IPS-20b (cell line): ENCODE data around the gene KCNK17.

Source experiments
- H3K27ac ChIP-seq: one replicate; pipeline ENCODE4 v1.5.1; 2013; ENCODE audit warnings: low read length
- H3K27me3 ChIP-seq: 2 replicates; pipeline ENCODE4 v1.6.1; 2013; ENCODE audit warnings: mild to moderate bottlenecking, low read length, inconsistent platforms; ENCODE audit not compliant: insufficient read depth
- H3K36me3 ChIP-seq: 2 replicates; pipeline ENCODE4 v1.6.1; 2013; ENCODE audit warnings: low read depth, mild to moderate bottlenecking, inconsistent platforms, low read length, moderate library complexity; ENCODE audit not compliant: insufficient read depth
- H3K4me1 ChIP-seq: 2 replicates; pipeline ENCODE4 v1.6.1; 2013; ENCODE audit warnings: mild to moderate bottlenecking, control low read depth, inconsistent platforms, low read length, moderate library complexity; ENCODE audit not compliant: insufficient read depth
- H3K4me3 ChIP-seq: 2 replicates; pipeline ENCODE4 v1.5.1; 2013; ENCODE audit warnings: mild to moderate bottlenecking, low read length, inconsistent platforms
- H3K9ac ChIP-seq: 2 replicates; pipeline ENCODE4 v1.6.1; 2013; ENCODE audit warnings: low read depth, mild to moderate bottlenecking, inconsistent platforms, low read length, moderate library complexity
- H3K9me3 ChIP-seq: 2 replicates; pipeline ENCODE4 v1.6.1; 2013; ENCODE audit warnings: mild to moderate bottlenecking, low read depth, low read length, inconsistent platforms; ENCODE audit not compliant: insufficient read depth

KCNK17 gene

DNA sequence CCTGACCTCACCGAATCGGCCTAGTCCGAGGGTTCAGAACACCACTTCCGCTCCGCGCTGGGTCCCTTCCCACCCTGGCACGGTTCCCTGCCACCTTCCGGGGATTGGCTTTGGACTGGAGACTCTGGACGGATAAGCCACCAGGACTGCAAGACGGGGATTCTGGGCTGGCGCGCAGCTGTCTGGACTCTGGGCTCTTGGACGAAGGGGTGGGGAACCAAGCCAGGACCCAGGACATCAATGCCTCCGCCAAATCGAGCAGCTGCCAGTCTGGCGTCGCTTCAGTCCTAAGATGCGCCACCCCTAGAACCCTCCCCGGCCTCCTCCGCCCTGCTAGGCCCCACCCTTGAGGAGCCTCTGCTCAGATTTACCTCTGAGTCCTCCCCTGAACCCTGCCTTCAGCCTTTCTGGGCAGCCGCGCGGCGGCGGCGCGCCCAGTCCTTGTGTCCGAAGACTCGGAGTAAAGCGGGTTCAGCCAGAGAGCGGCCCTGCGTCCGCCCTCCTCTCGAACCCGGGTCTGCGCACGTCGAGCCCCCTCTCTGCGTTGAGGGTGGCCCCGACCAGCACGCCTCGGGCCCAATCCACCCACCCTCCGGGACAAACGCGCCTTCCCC lies 1.2 kb downstream of the KCNK17 start:
- Histone ChIP-seq H3K27me3 (peaks cover 74% of the 10 kb centered on the region), H3K4me1 (no peaks in the 10 kb centered on the region), H3K27ac (no peak overlapping the region), H3K4me3 (peak overlapping the region; percentile 68; the same call in 1 of the 2 replicates), H3K9ac (peak overlapping the region; percentile 13; the same call in 1 of the 2 replicates), H3K36me3 (no peaks in the 10 kb centered on the region), H3K9me3 (no peaks in the 10 kb centered on the region)

DNA sequence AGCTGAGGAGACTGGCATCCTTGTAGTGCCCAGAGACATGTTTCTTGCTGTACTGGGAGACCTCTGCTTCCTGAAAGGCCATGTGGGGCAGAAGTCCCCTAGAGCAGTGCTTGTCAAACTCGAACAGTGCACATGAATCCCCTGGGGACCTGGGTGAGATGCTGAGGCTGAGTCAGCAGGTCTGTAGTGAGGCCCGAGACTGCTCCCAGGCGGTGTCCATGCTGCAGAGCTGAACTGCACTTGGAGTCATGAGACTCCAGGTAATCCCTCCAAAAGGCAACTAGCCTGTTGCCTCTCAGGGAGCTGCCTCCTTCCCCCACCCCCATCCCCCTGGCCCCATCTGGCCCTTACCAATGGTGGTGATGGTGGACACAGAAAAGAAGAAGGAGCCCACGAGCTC lies 3.7 kb downstream of the KCNK17 start:
- peaks cover 53% of the 10 kb centered on the region for H3K27me3 ChIP-seq
- H3K27ac ChIP-seq: no peak overlapping the region
- no peak overlapping the region for H3K4me3 ChIP-seq
- H3K9me3 ChIP-seq: no peaks in the 10 kb centered on the region
- no peak overlapping the region for H3K9ac ChIP-seq
- H3K36me3 ChIP-seq: no peaks in the 10 kb centered on the region
- no peaks in the 10 kb centered on the region for H3K4me1 ChIP-seq

DNA sequence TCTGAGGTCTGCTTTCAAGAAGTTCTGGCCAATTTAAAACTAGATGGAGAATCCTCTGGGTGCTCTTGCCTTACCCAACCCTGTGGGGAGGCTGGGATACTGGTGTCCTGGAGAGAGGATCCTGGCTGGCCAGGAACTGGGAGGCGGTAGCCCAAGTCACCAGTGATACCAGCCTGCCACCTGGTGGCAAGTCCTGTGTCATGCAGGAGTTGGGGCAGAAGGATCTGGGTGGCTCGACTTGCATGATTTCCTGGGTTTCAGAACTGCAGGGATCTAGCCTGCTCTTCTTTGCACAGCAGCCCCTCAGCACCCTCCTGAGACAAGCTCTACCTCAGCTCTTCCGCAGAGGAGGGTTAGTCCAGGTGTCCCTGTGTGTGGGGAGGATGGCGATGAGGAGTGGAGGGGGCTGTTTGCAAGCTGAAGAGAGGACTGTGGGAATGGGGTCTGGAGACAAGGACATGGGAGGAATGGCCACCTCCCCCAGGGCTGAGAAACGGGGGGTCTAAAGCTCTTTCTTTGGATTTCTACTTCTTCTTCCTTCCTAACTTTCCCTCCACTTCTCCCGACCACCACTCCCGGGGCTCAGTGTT lies 4.2 kb downstream of the KCNK17 start:
- Histone ChIP-seq H3K36me3 (no peaks in the 10 kb centered on the region), H3K9me3 (no peaks in the 10 kb centered on the region), H3K27ac (no peak overlapping the region), H3K9ac (no peak overlapping the region), H3K4me1 (no peaks in the 10 kb centered on the region), H3K4me3 (no peak overlapping the region), H3K27me3 (peaks cover 48% of the 10 kb centered on the region)

DNA sequence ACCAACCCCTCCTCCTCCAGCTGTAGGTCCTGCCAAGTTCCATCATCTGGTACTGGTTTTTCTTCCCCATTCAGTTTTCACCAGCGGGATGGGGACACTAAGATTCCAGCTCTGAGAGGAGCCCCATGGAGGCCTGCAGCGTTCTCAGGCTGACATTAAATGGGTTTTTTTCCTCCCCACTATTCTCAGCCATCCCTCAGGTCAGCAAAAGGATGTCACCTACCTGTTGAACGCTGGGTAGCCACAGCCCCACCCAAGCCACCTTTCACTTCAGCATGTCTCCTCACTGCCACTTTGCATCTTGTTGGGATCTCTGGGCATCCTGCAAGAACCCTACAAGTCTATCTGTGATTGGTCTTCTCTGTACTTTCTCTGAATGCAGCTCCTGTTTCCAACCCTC lies 6.8 kb downstream of the KCNK17 start:
- no peaks in the 10 kb centered on the region for H3K9me3 ChIP-seq
- H3K36me3 ChIP-seq: no peaks in the 10 kb centered on the region
- H3K4me3 ChIP-seq: no peak overlapping the region
- H3K9ac ChIP-seq: no peak overlapping the region
- no peak overlapping the region for H3K27ac ChIP-seq
- no peaks in the 10 kb centered on the region for H3K4me1 ChIP-seq
- peaks cover 22% of the 10 kb centered on the region for H3K27me3 ChIP-seq

DNA sequence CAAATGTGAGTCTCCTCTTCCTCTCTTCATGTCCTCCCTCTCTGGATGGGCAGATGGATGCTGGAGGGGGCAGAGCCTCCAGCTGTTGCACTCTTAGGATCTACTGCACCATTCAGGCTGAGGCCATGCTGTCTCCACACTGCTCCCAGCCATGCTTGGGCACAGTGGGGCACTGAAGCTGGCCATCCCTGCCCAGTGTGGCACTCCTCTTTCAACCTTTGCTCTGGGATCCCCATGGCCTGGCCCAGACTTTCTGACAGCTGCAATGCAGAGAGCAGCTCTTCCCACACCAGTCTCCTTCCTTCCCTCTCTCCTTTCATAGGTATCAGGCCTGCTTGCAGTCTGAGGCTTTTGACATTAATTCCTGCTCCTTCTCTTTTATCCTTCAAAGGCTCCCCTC lies 9.3 kb downstream of the KCNK17 start:
- H3K9me3 ChIP-seq: no peaks in the 10 kb centered on the region
- H3K9ac ChIP-seq: no peak overlapping the region
- no peak overlapping the region for H3K4me3 ChIP-seq
- no peaks in the 10 kb centered on the region for H3K36me3 ChIP-seq
- no peak overlapping the region for H3K27ac ChIP-seq
- peaks cover 3% of the 10 kb centered on the region; the same call in 1 of the 2 replicates for H3K4me1 ChIP-seq
- no peaks in the 10 kb centered on the region for H3K27me3 ChIP-seq

DNA sequence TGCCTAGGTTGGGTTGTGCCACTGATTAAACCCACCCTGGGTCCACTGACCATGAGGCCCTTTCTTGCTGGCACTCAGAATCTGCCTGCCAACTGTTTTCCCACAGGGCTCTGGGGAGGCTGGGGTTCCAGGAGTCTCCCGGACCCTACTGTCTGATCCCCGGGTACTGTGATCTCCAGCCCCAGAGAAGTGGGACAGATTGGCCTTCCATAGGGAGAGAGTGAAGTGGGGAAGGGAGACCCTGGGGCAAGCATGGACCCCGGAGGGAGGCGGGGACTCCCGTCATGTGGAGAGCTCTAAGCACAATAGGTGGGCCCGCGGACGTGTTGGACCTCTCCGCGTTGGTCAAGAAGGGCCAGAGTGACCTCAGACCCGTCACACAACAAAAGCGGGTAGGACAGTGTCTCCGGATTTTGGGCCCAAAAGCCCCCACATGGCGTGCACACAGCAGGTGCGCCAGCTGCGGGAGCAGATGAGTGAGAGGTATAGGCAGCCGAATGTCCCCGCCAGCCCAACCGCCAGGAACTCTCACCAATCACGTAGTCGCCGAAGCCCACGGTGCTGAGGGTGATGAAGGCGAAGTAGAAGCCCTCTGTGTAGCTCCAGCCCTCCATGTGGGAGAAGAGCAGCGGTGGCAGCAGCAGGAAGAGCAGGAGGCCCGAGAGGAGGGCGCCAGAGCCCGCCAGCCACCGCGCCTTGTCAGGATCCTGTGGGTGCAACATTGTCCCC lies 10.6 kb downstream of the KCNK17 start:
- Histone ChIP-seq H3K36me3 (no peaks in the 10 kb centered on the region), H3K4me1 (peaks cover 3% of the 10 kb centered on the region; the same call in 1 of the 2 replicates), H3K4me3 (no peak overlapping the region), H3K9ac (no peak overlapping the region), H3K9me3 (no peaks in the 10 kb centered on the region), H3K27ac (no peak overlapping the region), H3K27me3 (no peaks in the 10 kb centered on the region)

DNA sequence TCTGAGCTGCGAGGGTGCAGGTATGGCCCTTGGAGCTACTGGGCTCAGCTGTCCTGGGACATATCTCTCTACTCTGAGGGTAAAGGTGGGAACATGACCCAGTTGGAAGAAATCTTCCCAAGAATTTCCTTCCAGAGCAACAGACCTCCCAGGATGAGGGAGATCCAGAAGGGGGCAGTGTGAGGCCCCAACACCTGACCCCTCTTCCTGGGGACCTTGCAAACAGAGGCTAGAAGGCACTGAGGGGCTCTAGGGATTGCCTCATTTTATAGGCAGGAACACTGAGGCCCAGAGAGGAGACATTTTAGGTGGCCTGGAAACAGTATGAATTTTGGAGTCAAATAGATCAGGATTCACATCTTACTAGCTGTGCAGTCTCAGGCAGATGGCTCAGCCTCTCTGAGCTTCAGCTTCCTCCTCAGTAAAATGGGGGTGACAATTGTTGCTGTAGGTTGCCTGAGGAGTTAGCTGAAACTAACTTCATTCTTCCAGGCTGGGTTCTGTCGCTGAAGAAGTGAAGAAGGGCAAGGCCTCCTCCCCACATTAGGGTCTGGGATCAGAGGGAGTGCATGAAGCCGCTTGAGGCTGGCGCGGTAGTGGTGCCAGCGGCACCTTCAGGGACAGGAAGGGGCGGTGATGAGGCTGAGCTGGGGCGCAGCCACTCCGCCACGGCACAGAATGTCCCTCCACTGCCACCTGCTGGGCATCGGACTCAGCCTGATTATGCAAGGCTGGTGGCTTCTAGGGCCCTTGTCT lies 11.4 kb downstream of the KCNK17 start:
- Histone ChIP-seq H3K27me3 (no peaks in the 10 kb centered on the region), H3K9me3 (no peaks in the 10 kb centered on the region), H3K4me3 (no peak overlapping the region), H3K36me3 (no peaks in the 10 kb centered on the region), H3K27ac (no peak overlapping the region), H3K9ac (no peak overlapping the region), H3K4me1 (peaks cover 3% of the 10 kb centered on the region; the same call in 1 of the 2 replicates)

DNA sequence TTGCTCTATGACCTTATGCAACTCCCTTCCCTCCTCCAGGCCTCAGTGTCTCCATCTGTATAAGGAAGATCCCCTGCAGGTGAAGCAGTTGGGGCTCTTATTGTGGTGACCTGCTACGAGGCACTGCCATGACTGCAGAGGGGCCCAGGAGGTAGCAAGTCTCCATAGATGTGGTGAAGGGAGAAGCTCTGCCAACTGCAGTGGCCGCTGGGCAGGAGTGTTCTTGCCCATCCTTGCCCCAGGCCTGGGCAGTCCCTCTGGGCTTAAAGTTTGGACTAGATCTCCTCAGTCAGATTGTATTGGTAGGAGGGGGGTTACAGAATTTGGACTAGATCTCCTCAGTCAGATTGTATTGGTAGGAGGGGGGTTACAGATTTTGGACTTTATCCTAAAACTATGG lies 12.2 kb downstream of the KCNK17 start:
- H3K9me3 ChIP-seq: no peaks in the 10 kb centered on the region
- no peak overlapping the region for H3K27ac ChIP-seq
- H3K36me3 ChIP-seq: no peaks in the 10 kb centered on the region
- H3K9ac ChIP-seq: no peak overlapping the region
- H3K4me1 ChIP-seq: peaks cover 3% of the 10 kb centered on the region; the same call in 1 of the 2 replicates
- H3K27me3 ChIP-seq: no peaks in the 10 kb centered on the region
- no peak overlapping the region for H3K4me3 ChIP-seq

DNA sequence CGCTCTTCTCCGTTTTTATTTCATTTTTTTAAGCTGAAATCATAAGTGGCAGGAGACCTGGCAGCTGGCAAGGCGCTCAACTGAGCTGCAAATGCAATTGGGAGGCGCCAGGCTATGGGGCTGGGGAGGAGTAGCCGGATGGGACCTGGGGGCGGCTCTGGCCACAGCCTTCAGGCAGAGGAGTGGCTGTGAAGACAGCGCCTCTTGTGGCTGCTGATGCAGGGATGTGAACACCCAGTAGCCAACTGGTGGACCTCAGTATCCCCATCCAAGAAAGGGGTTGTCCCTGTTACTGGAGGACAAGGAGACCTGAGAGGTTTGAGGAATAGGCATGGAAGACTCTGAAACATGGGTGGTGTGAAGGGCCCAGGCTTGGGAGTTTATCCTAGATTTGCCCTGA lies 12.6 kb downstream of the KCNK17 start:
- no peak overlapping the region for H3K4me3 ChIP-seq
- H3K27ac ChIP-seq: no peak overlapping the region
- H3K27me3 ChIP-seq: no peaks in the 10 kb centered on the region
- H3K4me1 ChIP-seq: peaks cover 3% of the 10 kb centered on the region; the same call in 1 of the 2 replicates
- H3K36me3 ChIP-seq: no peaks in the 10 kb centered on the region
- H3K9ac ChIP-seq: no peak overlapping the region; the same call in 1 of the 2 replicates
- H3K9me3 ChIP-seq: no peaks in the 10 kb centered on the region

DNA sequence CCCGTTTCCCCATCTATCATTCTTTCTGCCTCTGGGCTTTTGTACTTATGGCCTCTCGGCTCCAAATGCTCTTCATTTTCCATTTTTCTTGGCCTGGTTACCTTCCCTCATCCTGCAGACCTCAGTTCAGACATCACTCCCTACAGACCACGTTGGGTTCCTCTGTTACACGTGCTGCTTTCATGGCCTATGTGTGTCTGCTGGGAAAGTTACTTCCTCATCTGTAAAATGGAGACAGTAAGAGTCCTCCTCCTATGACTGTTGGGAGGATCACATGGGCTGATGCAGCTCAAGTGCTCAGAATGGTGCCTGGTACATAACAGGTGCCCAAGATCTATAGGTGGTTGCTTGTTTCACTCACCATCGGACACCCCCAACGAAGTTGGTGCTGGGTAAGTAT lies 13.5 kb downstream of the KCNK17 start:
- no peaks in the 10 kb centered on the region for H3K27me3 ChIP-seq
- H3K9me3 ChIP-seq: no peaks in the 10 kb centered on the region
- no peaks in the 10 kb centered on the region for H3K36me3 ChIP-seq
- no peak overlapping the region for H3K27ac ChIP-seq
- H3K4me3 ChIP-seq: no peak overlapping the region
- H3K4me1 ChIP-seq: peaks cover 3% of the 10 kb centered on the region; the same call in 1 of the 2 replicates
- H3K9ac ChIP-seq: no peak overlapping the region

DNA sequence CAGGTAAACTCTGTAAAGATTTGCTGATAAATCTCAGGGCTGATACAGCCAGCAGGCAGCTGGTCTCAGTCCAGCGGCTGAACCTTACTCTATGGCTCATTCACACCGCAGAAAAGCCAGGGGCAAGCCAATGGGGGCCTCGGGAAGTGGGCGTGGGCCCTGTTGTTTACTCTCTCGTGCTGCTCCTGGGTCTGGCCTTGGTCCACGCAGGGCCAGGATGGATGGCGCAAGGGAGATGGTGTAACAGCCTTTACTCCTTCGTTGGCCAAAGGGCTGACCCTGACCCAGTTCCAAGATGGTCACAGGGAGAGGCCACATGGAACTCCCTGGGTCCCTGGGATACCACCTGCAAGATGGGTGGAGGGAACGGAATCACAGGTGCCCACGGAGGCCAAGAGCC lies 16.2 kb downstream of the KCNK17 start:
- Histone ChIP-seq H3K27me3 (peaks cover 13% of the 10 kb centered on the region), H3K4me3 (no peak overlapping the region), H3K27ac (no peak overlapping the region), H3K4me1 (peaks cover 3% of the 10 kb centered on the region; the same call in 1 of the 2 replicates), H3K9ac (no peak overlapping the region), H3K36me3 (no peaks in the 10 kb centered on the region), H3K9me3 (no peaks in the 10 kb centered on the region)
